Stimulated activated CD8-positive, alpha-beta memory T cell treated with anti-CD3 and anti-CD28 coated beads, Interleukin-7, amount 100 ng/mL, for 1 hour (primary cell): ENCODE results near the gene GALNT2.

ENCODE experiments used
- DNase-seq, 2 donors: peaks; one replicate each; pipeline ENCODE4 v3.0.0-alpha.2; 2020; ENCODE audit warnings: low read depth in 2 of 2

Gene GALNT2

DNA sequence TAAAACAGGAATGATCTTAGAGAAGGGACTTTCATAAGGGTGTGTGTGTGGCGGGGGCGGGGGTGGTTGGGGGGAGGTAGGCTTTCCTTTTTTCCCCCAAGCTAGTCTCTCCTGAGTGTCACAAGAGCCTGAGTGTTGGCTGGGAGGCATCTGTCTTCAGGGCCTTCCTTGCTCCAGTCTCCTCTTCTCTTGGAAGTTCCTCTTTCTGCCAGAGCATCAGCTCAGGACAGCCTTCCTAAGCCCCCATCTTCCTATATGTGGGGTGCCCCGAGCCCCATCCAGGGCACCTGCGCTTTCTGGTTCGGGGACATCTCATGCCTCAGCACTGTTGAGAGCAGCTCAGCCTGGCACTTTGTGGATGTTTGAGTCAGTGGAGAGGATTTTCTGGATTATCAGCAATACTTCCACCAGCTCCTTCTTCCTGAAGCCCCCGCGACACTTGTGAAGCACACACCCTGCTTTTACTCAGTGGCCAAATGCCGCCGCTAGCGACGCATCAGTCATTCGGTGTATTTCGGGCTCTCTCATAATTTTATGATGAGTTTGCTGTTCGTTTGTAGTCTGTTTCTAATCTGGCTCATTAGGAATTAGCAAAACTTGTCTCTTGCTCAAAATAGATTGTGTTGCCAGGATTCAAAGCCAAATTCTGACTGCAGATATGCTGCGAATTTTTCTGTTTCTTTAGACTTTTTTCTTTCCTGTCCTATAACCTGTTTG is 61.7 kb downstream of the GALNT2 start:
- no peak for DNase-seq

- DNase-seq = no peak
These were observed 62.3 kb downstream of the GALNT2 start for GRCh38 chr1:230129341-230129740.

DNA sequence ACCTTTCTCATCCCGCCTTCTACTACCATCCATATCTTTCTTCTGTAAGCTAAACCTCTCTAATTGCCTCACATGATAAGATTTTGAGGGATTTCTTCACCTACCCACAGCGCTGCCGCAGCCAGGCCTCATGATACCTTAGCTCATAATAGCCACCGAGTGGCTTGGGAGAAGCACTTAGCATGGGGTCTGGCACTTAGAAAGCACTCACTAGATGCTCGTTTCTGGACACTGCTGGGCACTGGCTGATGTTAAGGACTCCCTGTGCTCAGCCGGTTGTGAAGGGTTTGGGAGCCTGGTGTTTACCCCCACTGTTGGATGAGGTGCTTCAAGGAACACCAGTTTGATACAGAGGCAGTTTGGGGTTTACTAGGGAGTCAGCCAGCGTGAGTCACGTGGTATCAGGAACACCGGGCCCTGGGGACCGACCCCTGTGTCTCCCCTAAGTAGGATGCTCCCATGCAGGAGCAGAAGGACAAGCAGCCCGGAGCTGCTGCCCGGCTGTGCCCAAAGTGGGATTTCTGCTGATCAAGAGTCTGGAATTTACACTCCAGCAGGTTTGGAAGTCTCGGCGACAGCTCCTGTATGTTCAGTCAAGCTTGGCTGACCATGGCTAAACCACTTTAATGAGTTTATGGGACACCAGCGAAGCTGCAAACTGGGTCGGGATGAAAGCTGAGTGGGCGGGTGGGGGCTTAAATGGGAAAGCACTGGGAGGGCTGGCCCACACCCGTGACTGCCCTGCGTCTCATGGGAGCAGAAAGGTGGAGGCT is 63.3 kb downstream of the GALNT2 start:
- DNase-seq = no peak

DNA sequence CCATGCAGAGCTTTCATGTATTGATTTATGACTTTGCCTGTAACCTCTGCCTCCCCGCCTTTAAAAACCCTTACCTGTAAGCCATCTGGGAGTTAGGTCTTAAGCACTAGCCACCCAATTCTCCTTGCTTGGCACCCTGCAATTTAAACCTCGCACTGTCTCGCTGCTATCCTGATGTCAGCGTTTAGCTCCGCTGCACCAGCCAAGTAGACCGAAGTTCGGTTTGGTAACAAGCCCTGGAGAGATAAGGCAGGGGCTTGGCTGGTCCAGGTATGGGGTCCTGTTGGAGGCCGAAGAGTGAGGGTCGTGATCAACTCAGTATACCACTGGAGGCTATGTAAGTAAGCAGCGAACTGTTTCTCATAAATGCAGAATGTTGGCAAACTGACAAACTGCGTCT is 64.4 kb downstream of the GALNT2 start:
- DNase-seq = no peak

DNA sequence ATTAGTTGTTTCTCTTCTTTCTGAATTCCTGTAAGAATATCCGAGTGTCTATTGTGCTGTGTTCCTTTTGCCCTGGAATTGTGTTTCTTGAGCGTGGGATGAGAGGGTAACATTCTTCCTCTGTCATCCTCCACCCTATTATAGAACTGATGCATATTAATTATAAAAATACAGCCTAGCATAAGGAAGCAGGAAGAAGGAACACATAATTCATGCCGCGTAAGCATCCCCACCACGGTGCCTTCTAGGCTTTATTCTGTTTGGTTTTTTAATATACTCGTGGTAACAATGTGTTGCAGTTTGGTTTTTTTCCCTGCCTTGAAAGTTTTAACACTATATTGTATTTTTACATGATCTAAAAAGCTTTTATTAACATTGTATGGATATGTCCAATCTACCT is 65.7 kb downstream of the GALNT2 start:
- no peak for DNase-seq

DNA sequence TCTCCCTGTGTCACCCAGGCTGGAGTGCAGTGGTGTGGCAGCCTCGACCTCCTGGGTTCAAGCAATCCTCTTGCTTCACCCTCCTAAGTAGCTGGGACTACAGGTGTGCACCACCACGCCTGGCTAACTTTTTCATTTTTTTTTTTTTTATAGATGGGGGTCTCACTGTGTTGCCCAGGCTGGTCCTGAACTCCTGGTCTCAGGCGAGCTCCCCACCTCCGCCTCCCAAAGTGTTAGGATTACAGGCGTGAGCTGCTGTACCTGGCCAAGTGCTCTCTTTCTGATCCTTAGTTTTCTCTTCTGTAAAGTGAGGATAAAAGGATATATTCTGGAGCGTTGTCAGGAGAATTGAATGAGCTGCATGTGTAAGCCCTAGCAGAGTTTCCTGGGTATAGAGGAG is 68.7 kb downstream of the GALNT2 start:
- no peak for DNase-seq

DNA sequence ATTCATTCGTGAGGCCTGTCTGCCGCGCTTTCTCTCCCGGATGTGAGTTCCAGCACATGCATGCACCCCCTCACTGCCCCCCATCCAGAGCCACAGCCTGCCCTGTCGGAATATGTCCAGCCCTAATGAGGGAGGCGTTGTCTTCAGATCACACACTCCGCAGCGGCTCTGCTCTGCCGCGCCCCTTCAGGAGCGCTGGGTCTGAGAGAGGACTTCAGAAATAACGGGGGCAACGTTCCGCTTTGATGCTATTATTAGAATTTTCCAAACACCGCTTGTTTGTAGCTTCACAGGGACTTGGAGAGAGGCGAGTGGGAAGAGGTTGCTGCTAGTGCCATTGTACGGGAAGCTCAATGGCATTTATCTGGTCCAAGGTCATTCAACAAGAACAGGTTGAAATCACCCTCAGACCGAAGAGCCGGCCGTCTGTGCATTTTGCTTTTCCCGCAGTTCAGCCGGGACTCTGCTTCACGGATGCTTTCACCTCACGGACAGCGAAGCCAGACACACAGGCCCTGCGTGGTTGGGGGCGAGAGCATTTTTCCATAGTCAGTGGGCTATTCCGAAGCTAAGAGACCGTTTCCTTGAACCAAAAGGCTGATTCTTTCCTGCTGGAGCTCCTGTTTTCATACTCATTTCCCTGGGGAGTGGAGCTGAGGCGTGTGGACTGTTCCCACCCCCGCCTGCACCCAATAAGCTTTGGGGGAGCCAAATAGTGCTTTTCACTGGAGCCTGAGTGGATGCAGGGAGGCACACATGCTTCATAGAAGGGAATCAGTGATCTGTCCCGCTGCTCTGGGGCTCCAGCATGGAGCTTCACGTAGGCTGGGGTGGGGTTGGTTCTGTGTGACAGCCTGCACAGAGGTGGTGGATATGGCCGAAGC is 69.7 kb downstream of the GALNT2 start:
- DNase-seq = no peak

GRCh38 chr1:230137337-230137815 is 70.3 kb downstream of the GALNT2 start:
- DNase-seq = no peak

DNA sequence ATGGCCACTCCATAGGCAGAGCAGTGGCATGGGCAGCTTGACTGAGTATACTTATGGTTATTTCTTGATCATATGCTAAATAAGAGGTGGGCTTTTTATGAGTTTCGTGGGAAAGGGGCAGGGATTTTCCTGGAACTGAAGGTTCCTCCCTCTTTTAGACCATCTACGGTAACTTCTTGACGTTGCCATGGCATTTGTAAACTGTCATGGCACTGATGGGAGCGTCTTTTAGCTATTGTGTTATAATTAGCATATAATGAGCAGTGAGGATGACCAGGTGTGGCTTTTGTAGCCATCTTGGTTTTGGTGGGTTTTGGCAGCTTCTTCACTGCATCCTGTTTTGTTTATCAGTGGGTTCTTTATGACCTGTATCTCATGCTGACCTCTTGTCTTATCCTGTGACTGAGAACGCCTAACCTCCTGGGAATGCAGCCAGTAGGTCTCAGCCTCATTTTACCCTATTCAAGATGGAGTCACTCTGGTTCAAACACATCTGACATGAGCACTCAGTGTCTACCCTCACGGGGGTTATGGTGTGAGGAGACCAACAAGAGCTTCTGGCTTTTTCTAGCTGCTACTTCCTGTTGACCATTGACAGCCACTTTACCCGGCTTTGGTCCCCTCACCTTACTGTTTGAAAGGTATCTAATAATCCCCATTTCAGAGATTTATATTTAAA is 71.7 kb downstream of the GALNT2 start:
- DNase-seq = no peak

DNA sequence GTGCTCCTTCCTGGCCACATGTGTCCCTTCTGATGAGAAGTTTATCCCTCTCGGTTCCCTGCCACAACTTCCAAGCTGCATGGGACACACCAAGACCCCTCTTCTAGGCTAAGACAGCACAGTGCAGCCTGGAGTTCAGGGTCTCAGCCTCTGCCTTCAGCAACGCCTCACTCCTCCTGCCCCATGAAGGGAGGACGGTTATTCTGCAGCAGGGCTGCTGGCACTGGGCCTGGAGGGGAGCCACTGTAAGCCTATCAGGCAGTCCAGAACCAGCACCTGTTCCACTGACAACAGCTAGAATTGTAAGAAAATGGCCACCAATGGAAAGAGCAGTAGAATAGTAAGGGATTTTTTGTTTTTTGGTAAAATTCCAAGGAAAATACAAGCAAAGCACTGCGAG is 72.3 kb downstream of the GALNT2 start:
- DNase-seq = no peak

GRCh38 chr1:230139741-230140140 is 72.7 kb downstream of the GALNT2 start:
- DNase-seq = no peak

DNA sequence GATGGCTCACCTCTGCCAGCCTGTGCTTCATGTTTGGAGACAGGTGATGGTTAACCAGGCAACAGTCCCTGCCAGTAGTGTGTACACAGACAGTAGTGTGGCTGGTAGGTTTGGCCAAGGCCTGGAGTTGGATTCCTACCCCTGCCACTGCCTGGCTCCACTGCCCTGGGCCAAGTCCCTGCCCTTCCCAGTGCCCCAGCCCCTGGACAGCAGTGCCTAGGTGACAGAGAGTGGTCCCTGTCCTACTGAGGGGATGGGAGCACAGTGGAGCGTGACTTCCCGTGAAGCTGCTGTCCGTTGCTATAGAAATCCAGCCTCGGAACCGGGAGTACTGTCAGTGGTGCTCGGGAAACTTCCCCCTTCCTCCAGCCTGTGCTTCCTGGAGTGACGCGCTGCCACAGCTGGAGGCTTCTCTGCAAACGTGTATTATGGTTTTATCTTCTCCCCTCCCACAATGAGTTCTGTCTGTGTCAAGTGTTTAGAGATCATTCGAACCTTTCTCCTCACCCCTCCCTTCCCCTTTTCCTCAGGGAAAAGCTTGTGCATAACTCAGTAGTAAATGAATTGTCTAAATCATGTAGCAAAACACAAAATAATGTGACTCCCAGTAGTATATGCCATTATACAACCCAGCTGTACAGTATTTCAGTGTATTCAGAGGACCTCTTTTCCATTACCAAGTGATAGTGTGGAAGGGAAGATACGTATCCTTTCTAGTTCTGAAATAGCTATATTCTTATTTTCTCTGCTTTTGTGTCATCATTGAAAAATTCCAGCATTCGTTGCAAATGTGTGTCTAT is 73.4 kb downstream of the GALNT2 start:
- no peak for DNase-seq

GRCh38 chr1:230141021-230141648 is 74.1 kb downstream of the GALNT2 start:
- DNase-seq = no peak

DNA sequence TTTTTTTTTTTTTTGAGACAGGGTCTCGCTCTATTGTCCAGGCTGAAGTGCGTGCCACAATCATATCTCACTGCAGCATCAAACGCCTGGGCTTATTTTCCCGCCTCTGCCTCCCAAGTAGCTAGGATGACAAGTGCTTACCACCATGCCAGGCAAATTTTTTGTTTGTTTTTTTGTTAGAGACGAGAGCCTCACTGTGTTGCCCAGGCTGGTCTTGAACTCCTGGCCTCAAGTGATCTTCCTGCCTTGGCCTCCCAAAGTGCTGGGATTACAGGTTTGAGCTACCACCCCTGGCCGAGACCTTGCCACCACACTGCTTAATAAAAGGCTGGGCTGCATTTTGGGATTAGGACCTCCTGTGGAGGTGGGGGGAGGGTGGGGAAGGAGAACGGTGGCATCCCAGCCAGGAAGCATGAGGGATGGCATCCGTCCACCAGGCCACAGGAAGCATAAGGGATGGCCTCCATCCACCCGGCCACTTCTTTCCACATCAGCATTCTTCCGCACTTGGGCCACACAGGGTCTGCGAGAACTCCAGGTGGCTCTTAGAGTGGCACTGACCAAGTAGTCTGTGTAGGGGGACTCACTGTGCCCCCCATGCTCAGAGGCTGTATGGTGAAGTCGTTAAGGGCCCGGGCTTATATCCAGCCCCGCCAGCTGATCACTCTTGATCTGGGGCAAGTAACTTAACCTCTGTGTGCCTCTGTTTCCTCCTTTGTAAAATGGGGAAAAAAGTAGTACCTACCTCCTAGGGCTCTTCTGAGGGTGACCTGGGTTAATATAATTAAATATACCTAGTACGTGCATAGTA is 75.0 kb downstream of the GALNT2 start:
- no peak for DNase-seq

DNA sequence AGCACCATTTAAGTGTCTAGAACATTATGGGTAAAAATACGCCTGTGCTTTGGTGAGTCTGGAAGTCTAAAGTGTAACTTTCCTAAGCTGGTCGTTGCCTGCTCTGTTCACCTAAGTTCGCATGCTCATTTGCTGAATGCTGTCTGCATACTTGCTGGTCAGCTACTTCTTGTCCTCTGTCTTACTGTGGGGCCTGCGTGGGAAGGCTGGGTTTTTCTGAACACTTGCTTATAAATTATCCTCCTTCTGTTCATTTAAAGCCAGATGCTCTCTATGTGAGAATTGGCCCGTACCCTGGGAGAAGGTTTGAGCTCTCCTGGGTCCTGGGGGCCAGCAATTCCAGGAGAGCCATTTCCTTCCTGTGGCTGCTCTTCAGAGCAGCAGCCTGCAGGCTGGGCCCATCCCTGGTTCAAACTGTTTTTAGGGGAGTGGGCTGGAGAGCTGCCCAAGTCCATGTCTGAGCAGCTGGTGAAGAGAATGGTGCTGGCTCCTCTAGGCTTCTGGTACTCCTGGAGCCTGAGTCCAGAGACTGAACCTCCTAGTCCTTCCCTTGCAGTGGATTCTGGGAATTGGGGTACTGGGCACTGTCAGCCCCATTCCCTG is 75.7 kb downstream of the GALNT2 start:
- no peak for DNase-seq

- DNase-seq = no peak
These were observed 76.5 kb downstream of the GALNT2 start for GRCh38 chr1:230143534-230143933.

DNA sequence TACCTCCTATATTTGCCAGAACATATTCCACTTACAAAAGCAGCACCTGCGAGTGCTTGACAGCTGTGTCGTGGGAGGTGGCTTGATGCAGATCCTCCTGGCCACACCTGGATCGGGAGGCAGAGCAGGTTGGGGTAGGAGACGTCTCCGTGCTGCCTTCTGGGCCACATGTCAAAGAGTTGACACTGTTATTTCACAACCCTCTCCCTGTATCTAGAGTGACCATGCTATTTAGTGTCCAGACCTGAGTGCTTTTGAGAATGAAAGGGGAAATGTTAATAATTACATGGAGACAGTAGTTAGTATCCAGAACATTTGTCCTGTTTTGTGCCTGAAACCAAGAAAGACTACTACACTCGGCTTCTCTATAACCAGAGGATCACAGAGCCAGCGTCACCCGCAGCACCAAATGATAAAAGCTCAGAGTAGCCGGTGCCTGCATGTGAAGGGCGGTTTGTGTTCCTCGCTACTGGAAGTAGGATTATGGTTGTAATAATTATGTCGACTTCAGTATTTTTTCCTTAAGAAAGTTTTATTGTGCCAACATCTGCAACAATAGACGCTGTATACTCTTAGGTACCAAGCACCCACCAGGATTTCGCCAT is 77.1 kb downstream of the GALNT2 start:
- DNase-seq = no peak

- no peak for DNase-seq
These were observed 77.9 kb downstream of the GALNT2 start for GRCh38 chr1:230144758-230145504.
